T-helper 2 cell treated with Interferon-gamma antibody and Interleukin-4, amounts not matched to agents 5 μg/mL and 100 μg/mL, for 36 hours (primary cell): ENCODE data around the gene GMPPA.
A peak's percentile ranks its signal among the peaks of the same experiment; 100 is the strongest.

Experiments used
- DNase-seq: peaks from one replicate; pipeline ENCODE4 v3.0.0; 2021; ENCODE audit warnings: low spot score
- H3K27ac Mint-ChIP-seq: one replicate; pipeline ENCODE4 v1.8.0; 2021; ENCODE audit warnings: mild to moderate bottlenecking, mixed read lengths
- H3K27me3 Mint-ChIP-seq: one replicate; pipeline ENCODE4 v1.8.0; 2021; ENCODE audit warnings: low read depth, mixed read lengths
- H3K36me3 Mint-ChIP-seq: one replicate; pipeline ENCODE4 v1.8.0; 2021; ENCODE audit warnings: low read depth, mixed read lengths
- H3K4me1 Mint-ChIP-seq: one replicate; pipeline ENCODE4 v1.8.0; 2021; ENCODE audit warnings: low read depth, mixed read lengths
- H3K4me3 Mint-ChIP-seq: one replicate; pipeline ENCODE4 v1.8.0; 2022; ENCODE audit warnings: mild to moderate bottlenecking, moderate library complexity, mixed read lengths
- H3K9me3 Mint-ChIP-seq: one replicate; pipeline ENCODE4 v1.8.0; 2021; ENCODE audit warnings: mixed read lengths

The GMPPA gene

GRCh38 chr2:219547621-219548020 lies 48.9 kb downstream of the GMPPA start:
- Mint-ChIP-seq H3K27me3 (peaks cover 34% of the 10 kb centered on the region), H3K4me1 (peaks cover 14% of the 10 kb centered on the region), H3K36me3 (no peaks in the 10 kb centered on the region)

GRCh38 chr2:219548990-219549389 lies 50.3 kb downstream of the GMPPA start:
- no peak overlapping the region for H3K4me3 Mint-ChIP-seq
- H3K27me3 Mint-ChIP-seq: peaks cover 42% of the 10 kb centered on the region

More at GRCh38 chr2:219547621-219548020, 48.9 kb downstream of the GMPPA start:
- Mint-ChIP-seq H3K4me3 (no peak overlapping the region), H3K9me3 (no peaks in the 10 kb centered on the region), H3K27ac (no peak overlapping the region)
- DNase-seq: no peak

GRCh38 chr2:219549619-219550018 lies 50.9 kb downstream of the GMPPA start:
- H3K27me3 Mint-ChIP-seq: peaks cover 40% of the 10 kb centered on the region

More at GRCh38 chr2:219548990-219549389, 50.3 kb downstream of the GMPPA start:
- Mint-ChIP-seq H3K9me3 (no peaks in the 10 kb centered on the region), H3K36me3 (no peaks in the 10 kb centered on the region), H3K27ac (no peak overlapping the region), H3K4me1 (peaks cover 11% of the 10 kb centered on the region)
- DNase-seq: no peak

GRCh38 chr2:219551441-219552381 lies 53.0 kb downstream of the GMPPA start:
- Mint-ChIP-seq H3K9me3 (no peaks in the 10 kb centered on the region), H3K27ac (no peak overlapping the region), H3K36me3 (no peaks in the 10 kb centered on the region), H3K27me3 (peaks cover 29% of the 10 kb centered on the region), H3K4me1 (peaks cover 5% of the 10 kb centered on the region), H3K4me3 (peak overlapping the region; percentile 79)
- no peak for DNase-seq

More at GRCh38 chr2:219549619-219550018, 50.9 kb downstream of the GMPPA start:
- peaks cover 7% of the 10 kb centered on the region for H3K4me1 Mint-ChIP-seq
- no peak for DNase-seq
- no peaks in the 10 kb centered on the region for H3K9me3 Mint-ChIP-seq
- H3K27ac Mint-ChIP-seq: no peak overlapping the region
- no peaks in the 10 kb centered on the region for H3K36me3 Mint-ChIP-seq
- no peak overlapping the region for H3K4me3 Mint-ChIP-seq

- peak; percentile 85 for DNase-seq
- Mint-ChIP-seq H3K36me3 (no peaks in the 10 kb centered on the region), H3K27ac (no peak overlapping the region), H3K9me3 (no peaks in the 10 kb centered on the region), H3K27me3 (peaks cover 29% of the 10 kb centered on the region), H3K4me3 (peak overlapping the region; percentile 79), H3K4me1 (peaks cover 5% of the 10 kb centered on the region)
Observed at GRCh38 chr2:219552382-219553167, 53.9 kb downstream of the GMPPA start.

- Mint-ChIP-seq H3K27ac (no peak overlapping the region), H3K4me1 (peaks cover 5% of the 10 kb centered on the region), H3K36me3 (no peaks in the 10 kb centered on the region), H3K4me3 (peak overlapping the region; percentile 39), H3K9me3 (no peaks in the 10 kb centered on the region), H3K27me3 (peaks cover 29% of the 10 kb centered on the region)
- DNase-seq: no peak
Observed at GRCh38 chr2:219553168-219553417, 54.4 kb downstream of the GMPPA start.

- H3K4me3 Mint-ChIP-seq: peak overlapping the region; percentile 39
- H3K9me3 Mint-ChIP-seq: no peaks in the 10 kb centered on the region
- no peak overlapping the region for H3K27ac Mint-ChIP-seq
- H3K27me3 Mint-ChIP-seq: peaks cover 25% of the 10 kb centered on the region
- peaks cover 5% of the 10 kb centered on the region for H3K4me1 Mint-ChIP-seq
- H3K36me3 Mint-ChIP-seq: no peaks in the 10 kb centered on the region
- no peak for DNase-seq
Observed at GRCh38 chr2:219553463-219553963, 54.8 kb downstream of the GMPPA start.

- Mint-ChIP-seq H3K27ac (no peak overlapping the region), H3K4me3 (no peak overlapping the region), H3K36me3 (no peaks in the 10 kb centered on the region), H3K4me1 (peaks cover 5% of the 10 kb centered on the region), H3K9me3 (no peaks in the 10 kb centered on the region), H3K27me3 (peaks cover 23% of the 10 kb centered on the region)
- no peak for DNase-seq
Observed at GRCh38 chr2:219554350-219554749, 55.7 kb downstream of the GMPPA start.

- H3K36me3 Mint-ChIP-seq: no peaks in the 10 kb centered on the region
- H3K27me3 Mint-ChIP-seq: peaks cover 17% of the 10 kb centered on the region
- DNase-seq: no peak
- no peaks in the 10 kb centered on the region for H3K9me3 Mint-ChIP-seq
- H3K4me1 Mint-ChIP-seq: peaks cover 5% of the 10 kb centered on the region
- H3K27ac Mint-ChIP-seq: no peak overlapping the region
- H3K4me3 Mint-ChIP-seq: no peak overlapping the region
Observed at GRCh38 chr2:219555956-219556355, 57.3 kb downstream of the GMPPA start.

- Mint-ChIP-seq H3K9me3 (no peaks in the 10 kb centered on the region), H3K27ac (no peak overlapping the region), H3K36me3 (no peaks in the 10 kb centered on the region), H3K27me3 (peaks cover 15% of the 10 kb centered on the region), H3K4me3 (no peak overlapping the region), H3K4me1 (peaks cover 5% of the 10 kb centered on the region)
- no peak for DNase-seq
Observed at GRCh38 chr2:219556413-219556812, 57.7 kb downstream of the GMPPA start.
